HEK293T (cell line): ENCODE results near the gene KCNJ16.
A peak's percentile ranks its signal among the peaks of the same experiment; 100 is the strongest.

ENCODE experiments used
- CTCF ChIA-PET: fragments of 350-600 bp; formaldehyde crosslinking; extraction: SDS; loops from one replicate; lab custom pipeline; 2021; ENCODE audit warnings: antibody characterized with exemption, inconsistent platforms; lab: Yijun Ruan, JAX
- POLR2A ChIA-PET: fragments of 350-600 bp; formaldehyde crosslinking; extraction: SDS; loops from one replicate; lab custom pipeline; 2020; ENCODE audit warnings: antibody characterized with exemption, inconsistent platforms; lab: Yijun Ruan, JAX
- DNase-seq: peaks from one replicate; pipeline ENCODE4 v3.0.0; 2012; ENCODE audit warnings: mixed read lengths; ENCODE audit errors: extremely low spot score
- ARNT ChIP-seq: fragments of 450-650 bp; IDR thresholded peaks from 2 replicates; pipeline ENCODE4 v1.6.1; 2017; ENCODE audit warnings: mild to moderate bottlenecking
- BHLHE40 ChIP-seq: fragments of 450-650 bp; IDR thresholded peaks from 2 replicates; pipeline ENCODE4 v1.6.1; 2016; ENCODE audit warnings: mild to moderate bottlenecking, moderate library complexity, borderline replicate concordance
- CTBP1 ChIP-seq: fragments of 450-650 bp; IDR thresholded peaks from 2 replicates; pipeline ENCODE4 v1.6.1; 2016; ENCODE audit warnings: borderline replicate concordance
- ELF4 ChIP-seq: fragments of 450-650 bp; IDR thresholded peaks from 2 replicates; pipeline ENCODE4 v1.6.1; 2017; ENCODE audit warnings: antibody characterized with exemption
- FOXA1 ChIP-seq: fragments of 450-650 bp; IDR thresholded peaks from 2 replicates; pipeline ENCODE4 v1.6.1; 2016; ENCODE audit warnings: mild to moderate bottlenecking
- FOXK2 ChIP-seq: fragments of 450-650 bp; IDR thresholded peaks from 2 replicates; pipeline ENCODE4 v1.6.1; 2016; ENCODE audit warnings: mild to moderate bottlenecking
- FOXM1 ChIP-seq: fragments of 450-650 bp; IDR thresholded peaks from 2 replicates; pipeline ENCODE4 v1.6.1; 2017; ENCODE audit warnings: mild to moderate bottlenecking, borderline replicate concordance
- HDGF ChIP-seq: fragments of 450-650 bp; IDR thresholded peaks from 2 replicates; pipeline ENCODE4 v1.6.1; 2017; ENCODE audit warnings: antibody characterized with exemption, borderline replicate concordance
- L3MBTL2 ChIP-seq: fragments of 450-650 bp; conservative IDR thresholded peaks from 2 replicates; pipeline ENCODE4 v1.6.1; 2016; ENCODE audit warnings: mild to moderate bottlenecking
- LEF1 ChIP-seq: fragments of 450-650 bp; IDR thresholded peaks from 2 replicates; pipeline ENCODE4 v1.6.1; 2017; ENCODE audit warnings: mild to moderate bottlenecking, borderline replicate concordance
- NFRKB ChIP-seq: fragments of 450-650 bp; IDR thresholded peaks from 2 replicates; pipeline ENCODE4 v1.6.1; 2016; ENCODE audit warnings: mild to moderate bottlenecking, moderate library complexity
- SP1 ChIP-seq: fragments of 450-650 bp; IDR thresholded peaks from 2 replicates; pipeline ENCODE4 v1.6.1; 2017
- SUZ12 ChIP-seq: fragments of 450-650 bp; IDR thresholded peaks from 2 replicates; pipeline ENCODE4 v1.6.1; 2016; ENCODE audit warnings: mild to moderate bottlenecking
- TARDBP ChIP-seq: fragments of 450-650 bp; IDR thresholded peaks from 2 replicates; pipeline ENCODE4 v1.6.1; 2016
- ZNF384 ChIP-seq: fragments of 450-650 bp; IDR thresholded peaks from 2 replicates; pipeline ENCODE4 v1.6.1; 2016
- TF ChIP-seq, protein P1 (sequence below): fragments of 450-650 bp; IDR thresholded peaks from 2 replicates; pipeline ENCODE4 v1.6.1; 2016

The KCNJ16 gene

GRCh38 chr17:70168044-70168976 is 93.3 kb downstream of the KCNJ16 start:
- TF ChIP-seq L3MBTL2 (0 out of 2 replicates have a peak, but pooled peaks have one; percentile 2), ELF4 (no peak)
- CTCF ChIA-PET, result interaction anchor here (0.6 to 1.1 kb wide), 2 partner anchors 423 to 560 kb away, joined by 4 to 5 read pairs; no protein-coding TSS in a partner anchor
- POLR2A ChIA-PET, result no interaction called here
- DNase-seq, result peak; percentile 69

GRCh38 chr17:70168977-70169708 is 94.1 kb downstream of the KCNJ16 start, which contains the start of gene KCNJ2:
TSS of gene KCNJ2 (plus strand) at chr17:70169532. CDS start at chr17:70175040, 5,508 bp downstream.
- TF ChIP-seq ARNT (no peak), BHLHE40 (no peak), ZNF384 (no peak), SP1 (no peak), LEF1 (no peak), FOXA1 (no peak), ELF4 (no peak), FOXK2 (no peak), SUZ12 (no peak), FOXM1 (no peak), L3MBTL2 (peak; percentile 79), NFRKB (no peak), HDGF (0 out of 2 replicates have a peak, but pooled peaks have one; percentile 20)
- TF ChIP-seq, protein P1, sequence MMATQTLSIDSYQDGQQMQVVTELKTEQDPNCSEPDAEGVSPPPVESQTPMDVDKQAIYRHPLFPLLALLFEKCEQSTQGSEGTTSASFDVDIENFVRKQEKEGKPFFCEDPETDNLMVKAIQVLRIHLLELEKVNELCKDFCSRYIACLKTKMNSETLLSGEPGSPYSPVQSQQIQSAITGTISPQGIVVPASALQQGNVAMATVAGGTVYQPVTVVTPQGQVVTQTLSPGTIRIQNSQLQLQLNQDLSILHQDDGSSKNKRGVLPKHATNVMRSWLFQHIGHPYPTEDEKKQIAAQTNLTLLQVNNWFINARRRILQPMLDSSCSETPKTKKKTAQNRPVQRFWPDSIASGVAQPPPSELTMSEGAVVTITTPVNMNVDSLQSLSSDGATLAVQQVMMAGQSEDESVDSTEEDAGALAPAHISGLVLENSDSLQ, result no peak
- DNase-seq, result peak; percentile 92
- ChIA-PET POLR2A (no interaction called here), CTCF (no interaction called here)

GRCh38 chr17:70169709-70170597 is 94.9 kb downstream of the KCNJ16 start:
- TF ChIP-seq FOXA1 (no peak), ELF4 (no peak), NFRKB (no peak), BHLHE40 (no peak), SP1 (no peak), SUZ12 (no peak), HDGF (no peak), CTBP1 (no peak), LEF1 (no peak), TARDBP (no peak), FOXK2 (no peak), L3MBTL2 (no peak)
- TF ChIP-seq, protein P1, result no peak
- POLR2A ChIA-PET, result no interaction called here
- no peak for DNase-seq
- CTCF ChIA-PET, result no interaction called here

DNA sequence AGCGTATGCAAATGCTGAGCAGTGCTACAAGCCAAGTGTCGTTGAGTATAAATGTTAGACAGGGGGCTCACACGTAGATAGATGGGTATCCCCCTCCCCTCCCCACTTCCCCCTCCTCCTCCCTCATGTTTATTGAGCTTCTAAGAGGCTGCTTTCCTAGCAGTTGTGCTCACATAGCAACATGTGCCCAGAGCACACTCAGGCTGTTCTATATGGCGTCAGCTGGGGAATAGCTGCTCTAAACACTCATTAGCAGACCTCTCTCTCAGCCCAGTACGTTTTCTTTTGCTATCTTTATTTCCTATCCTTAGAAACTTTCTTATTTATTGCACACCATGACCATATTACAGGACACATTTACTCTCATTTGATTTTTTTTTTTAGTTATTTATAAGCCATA is 96.1 kb downstream of the KCNJ16 start:
- CTCF ChIA-PET, result interaction anchor here (1.0 kb wide), 1 partner anchor 564 kb away, joined by 3 read pairs; no protein-coding TSS in a partner anchor
- POLR2A ChIA-PET, result no interaction called here
- no peak for DNase-seq
- TF ChIP-seq FOXA1 (no peak), FOXM1 (no peak), CTBP1 (no peak), BHLHE40 (no peak), ZNF384 (no peak), SP1 (no peak), NFRKB (no peak), SUZ12 (no peak)

DNA sequence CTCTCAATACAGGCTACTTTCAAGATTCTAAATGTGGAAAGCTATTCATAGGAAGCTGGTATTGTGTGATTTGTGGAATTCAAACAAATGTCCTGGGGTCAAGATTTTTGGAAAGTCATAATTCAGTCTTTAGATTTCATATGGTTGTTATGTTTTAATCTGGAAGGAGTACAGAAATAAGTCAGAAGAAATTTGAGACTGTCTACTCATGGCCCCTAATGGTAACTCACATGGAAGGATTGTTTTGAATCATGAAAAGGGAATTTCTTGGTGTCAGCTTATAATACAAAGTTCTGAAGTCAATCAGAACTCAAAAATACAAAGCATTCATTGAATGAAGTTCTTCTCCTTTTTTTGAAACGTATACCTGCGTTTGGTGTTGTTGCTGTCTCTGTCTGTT is 97.4 kb downstream of the KCNJ16 start:
- no peak for DNase-seq
- ChIA-PET POLR2A (no interaction called here), CTCF (no interaction called here)

GRCh38 chr17:70172923-70173322 is 97.9 kb downstream of the KCNJ16 start:
- TF ChIP-seq BHLHE40 (no peak), FOXK2 (no peak), NFRKB (no peak), L3MBTL2 (no peak), FOXM1 (no peak), SUZ12 (no peak), ARNT (no peak), ELF4 (no peak), TARDBP (no peak), CTBP1 (no peak), ZNF384 (no peak), LEF1 (no peak)
- POLR2A ChIA-PET, result no interaction called here
- CTCF ChIA-PET, result no interaction called here
- DNase-seq, result no peak

More for the DNA sequence above, 97.4 kb downstream of the KCNJ16 start:
- no peak for TF ChIP-seq CTBP1
